Fibroblast of lung (primary cell): ENCODE results near the gene LHFPL2. TPM values are rescaled to one million over a fixed set of nuclear protein-coding genes. Genes with fewer than 3 reads are reported as not detected.
A peak's percentile ranks its signal among the peaks of the same experiment; 100 is the strongest.

Source experiments
- DNase-seq, 2 donors: peaks; one replicate each; pipeline versions ENCODE4 v3.0.0 to v3.0.0-alpha.2; 2010; ENCODE audit warnings: low read depth in 2 of 2
- H2AFZ ChIP-seq: 2 replicates; pipeline ENCODE4 v1.5.1; 2012; ENCODE audit warnings: low read length, control low read depth, inconsistent platforms
- H3K27ac ChIP-seq: 2 replicates; pipeline ENCODE4 v1.5.1; 2011; ENCODE audit warnings: low read length, control low read depth; ENCODE audit not compliant: insufficient read depth
- H3K27me3 ChIP-seq: 2 replicates; pipeline ENCODE4 v1.5.1; 2011; ENCODE audit warnings: mild to moderate bottlenecking, low read length; ENCODE audit not compliant: control insufficient read depth, insufficient read depth
- H3K36me3 ChIP-seq: 2 replicates; pipeline ENCODE4 v1.5.1; 2011; ENCODE audit warnings: low read length; ENCODE audit not compliant: control insufficient read depth, insufficient read depth
- H3K4me1 ChIP-seq: 2 replicates; pipeline ENCODE4 v1.5.1; 2011; ENCODE audit warnings: low read length; ENCODE audit not compliant: control insufficient read depth, insufficient read depth; ENCODE audit errors: extremely low read depth
- H3K4me2 ChIP-seq: 2 replicates; pipeline ENCODE4 v1.5.1; 2011; ENCODE audit warnings: low read length, control low read depth; ENCODE audit not compliant: insufficient read depth; ENCODE audit errors: extremely low read depth
- H3K4me3 ChIP-seq, 4 experiments: fragments of 200-600 bp in 1 of 4; sonication (generic) in 1 of 4; replicated peaks in 1 of 4; 2 replicates each; pipeline ENCODE4 v1.5.1; 2011 to 2016; ENCODE audit warnings: low read length in 4 of 4, low read depth in 3 of 4, mild to moderate bottlenecking in 3 of 4, control low read depth in 2 of 4, inconsistent platforms in 1 of 4, mixed read lengths in 1 of 4; ENCODE audit not compliant: insufficient read depth in 1 of 4; ENCODE audit errors: control extremely low read depth in 1 of 4
- H3K79me2 ChIP-seq: 2 replicates; pipeline ENCODE4 v1.5.1; 2012; ENCODE audit warnings: mild to moderate bottlenecking, low read length, inconsistent platforms; ENCODE audit not compliant: control insufficient read depth, insufficient read depth
- H3K9ac ChIP-seq: 2 replicates; pipeline ENCODE4 v1.5.1; 2011; ENCODE audit warnings: mild to moderate bottlenecking, low read length, control low read depth; ENCODE audit not compliant: insufficient read depth
- H3K9me3 ChIP-seq: 2 replicates; pipeline ENCODE4 v1.5.1; 2012; ENCODE audit warnings: low read depth, low read length; ENCODE audit not compliant: control insufficient read depth, insufficient read depth
- H4K20me1 ChIP-seq: 2 replicates; pipeline ENCODE4 v1.5.1; 2011; ENCODE audit warnings: low read length; ENCODE audit not compliant: control insufficient read depth, insufficient read depth; ENCODE audit errors: extremely low read depth
- CTCF ChIP-seq, 2 donors: IDR thresholded peaks in 1 of 2; conservative IDR thresholded peaks in 1 of 2; 1 replicate in 1 of 2; 2 replicates in 1 of 2; pipeline ENCODE4 v1.5.1; 2011 to 2012; ENCODE audit warnings: low read length in 2 of 2, control low read depth in 1 of 2, inconsistent platforms in 1 of 2, low read depth in 1 of 2, mild to moderate bottlenecking in 1 of 2
- EZH2 ChIP-seq: IDR thresholded peaks from 2 replicates; pipeline ENCODE4 v1.5.1; 2012; ENCODE audit warnings: low read length, control low read depth, mild to moderate bottlenecking; ENCODE audit errors: missing control alignments
- polyA plus RNA-seq, 2 donors: library from polyadenylated mRNA; depleted of rRNA in 1 of 2; stranded (reverse) in 1 of 2; unstranded in 1 of 2; fragments of >200 nt; gene quantifications; 2 replicates each; pipeline ENCODE4 v1.2.1, GENCODE V29; 2011 to 2012; ENCODE audit warnings: missing spikeins in 1 of 2
- total RNA-seq: library from RNA; depleted of rRNA; stranded (reverse); fragments of >200 nt; gene quantifications from 2 replicates; pipeline ENCODE4 v1.2.1, GENCODE V29; 2014

Gene LHFPL2
- total and polyA plus RNA-seq, 2 donors (not counting 1 experiment from before 2014, with no cell fraction given), result 13.7 to 51.4 TPM

- no peak for DNase-seq
- Histone ChIP-seq H3K9ac (no peak overlapping the region), H4K20me1 (no peaks in the 10 kb centered on the region), H3K36me3 (no peaks in the 10 kb centered on the region), H3K9me3 (no peaks in the 10 kb centered on the region), H3K27me3 (no peaks in the 10 kb centered on the region), H3K27ac (no peak overlapping the region), H3K4me3 (no peak overlapping the region), H2AFZ (no peak overlapping the region), H3K4me2 (no peak overlapping the region), H3K4me1 (peaks cover 21% of the 10 kb centered on the region), H3K79me2 (no peaks in the 10 kb centered on the region)
- peak in 1 of 2 donors; percentile 41 for TF ChIP-seq CTCF (conservative IDR thresholded peaks at IDR 0.05 in 1 of 2, IDR thresholded peaks at IDR 0.05 in 1 of 2; ENCODE audit: low read depth in 1 of 2, low read length in 2 of 2)
- TF ChIP-seq EZH2, result no peak
Measured at GRCh38 chr5:78533356-78533755, 115.2 kb downstream of the LHFPL2 start.

- H3K36me3 ChIP-seq, result no peaks in the 10 kb centered on the region
- no peaks in the 10 kb centered on the region for H3K79me2 ChIP-seq
Measured at GRCh38 chr5:78530342-78531096, 118.1 kb downstream of the LHFPL2 start.

GRCh38 chr5:78527925-78528324 lies 120.6 kb downstream of the LHFPL2 start:
- Histone ChIP-seq H4K20me1 (no peaks in the 10 kb centered on the region), H3K9me3 (no peaks in the 10 kb centered on the region), H3K27me3 (no peaks in the 10 kb centered on the region), H3K27ac (peak overlapping the region; percentile 86), H3K4me1 (peaks cover 32% of the 10 kb centered on the region), H2AFZ (no peak overlapping the region), H3K9ac (no peak overlapping the region), H3K4me2 (no peak overlapping the region), H3K79me2 (no peaks in the 10 kb centered on the region), H3K4me3 (no peak overlapping the region), H3K36me3 (no peaks in the 10 kb centered on the region)
- DNase-seq, result peak in 1 of 2 donors; percentile 68
- no peak for TF ChIP-seq EZH2
- TF ChIP-seq CTCF (conservative IDR thresholded peaks at IDR 0.05 in 1 of 2, IDR thresholded peaks at IDR 0.05 in 1 of 2; ENCODE audit: low read depth in 1 of 2, low read length in 2 of 2), result no peak

More at GRCh38 chr5:78530342-78531096, 118.1 kb downstream of the LHFPL2 start:
- H3K4me3 ChIP-seq, result no peak overlapping the region
- no peak overlapping the region for H3K9ac ChIP-seq
- peak; percentile 81 to 100 for DNase-seq
- no peak overlapping the region for H3K4me2 ChIP-seq
- no peak overlapping the region for H2AFZ ChIP-seq
- no peaks in the 10 kb centered on the region for H3K9me3 ChIP-seq
- H3K27me3 ChIP-seq, result no peaks in the 10 kb centered on the region
- TF ChIP-seq CTCF (conservative IDR thresholded peaks at IDR 0.05 in 1 of 2, IDR thresholded peaks at IDR 0.05 in 1 of 2; ENCODE audit: low read depth in 1 of 2, low read length in 2 of 2), result no peak
- TF ChIP-seq EZH2, result no peak
- H3K4me1 ChIP-seq, result peaks cover 39% of the 10 kb centered on the region
- no peaks in the 10 kb centered on the region for H4K20me1 ChIP-seq
- peak overlapping the region; percentile 77 for H3K27ac ChIP-seq
